Measurements from ENCODE around the gene KRT74.

GRCh38 chr12:52573306-52573705 lies 337 bp downstream of the KRT74 start:
- TF ChIP-seq POLR2AphosphoS5 (IDR thresholded peaks at IDR 0.05; ENCODE audit: low read depth, low read length): no peak
- no peak for TF ChIP-seq SIN3A (IDR thresholded peaks at IDR 0.05; ENCODE audit: borderline replicate concordance, insufficient read depth, low read length)

Data from PFSK-1 (cell line).